Kidney epithelial cell (primary cell): ENCODE measurements around the gene LSM3. TPM values are rescaled to one million over a fixed set of nuclear protein-coding genes. Genes with fewer than 3 reads are reported as not detected.
A peak's percentile ranks its signal among the peaks of the same experiment; 100 is the strongest.

Experiments used
- DNase-seq: peaks from one replicate; pipeline ENCODE4 v3.0.0-alpha.2; 2010; ENCODE audit warnings: low read depth
- H3K27me3 ChIP-seq: 2 replicates; pipeline ENCODE4 v1.6.0; 2011; ENCODE audit warnings: low read length; ENCODE audit not compliant: control insufficient read depth, insufficient read depth
- H3K36me3 ChIP-seq: 2 replicates; pipeline ENCODE4 v1.5.1; 2011; ENCODE audit warnings: low read length; ENCODE audit not compliant: control insufficient read depth, insufficient read depth
- H3K4me3 ChIP-seq: 2 replicates; pipeline ENCODE4 v1.5.1; 2011; ENCODE audit warnings: low read depth, mild to moderate bottlenecking, control low read depth, low read length
- CTCF ChIP-seq: IDR thresholded peaks from 2 replicates; pipeline ENCODE4 v1.5.1; 2011; ENCODE audit warnings: mild to moderate bottlenecking, moderate library complexity, low read length, control low read depth, inconsistent platforms; ENCODE audit not compliant: insufficient read depth, poor library complexity, severe bottlenecking
- total RNA-seq: library from RNA; depleted of rRNA; stranded (reverse); fragments of >200 nt; gene quantifications from 2 replicates; pipeline ENCODE4 v1.2.3, GENCODE V29; 2015

LSM3 gene
- total RNA-seq, 1 donor from 2014 or later: 9.3 TPM

GRCh38 chr3:14140668-14141067 lies 37.9 kb upstream of the LSM3 start:
- no peak for TF ChIP-seq CTCF
- Histone ChIP-seq H3K27me3 (no peaks in the 10 kb centered on the region), H3K4me3 (no peak overlapping the region), H3K36me3 (peaks cover 2% of the 10 kb centered on the region)
- DNase-seq: no peak

- no peak for TF ChIP-seq CTCF
- H3K36me3 ChIP-seq: peaks cover 2% of the 10 kb centered on the region
- H3K4me3 ChIP-seq: no peak overlapping the region
- no peaks in the 10 kb centered on the region for H3K27me3 ChIP-seq
- DNase-seq: no peak
Measured at GRCh38 chr3:14141144-14141543, 37.5 kb upstream of the LSM3 start.

- Histone ChIP-seq H3K4me3 (no peak overlapping the region), H3K36me3 (peaks cover 3% of the 10 kb centered on the region), H3K27me3 (no peaks in the 10 kb centered on the region)
- no peak for TF ChIP-seq CTCF
- DNase-seq: no peak
Measured at GRCh38 chr3:14141602-14142341, 36.8 kb upstream of the LSM3 start.

GRCh38 chr3:14142567-14143270 lies 35.9 kb upstream of the LSM3 start:
- Histone ChIP-seq H3K4me3 (no peak overlapping the region), H3K36me3 (peaks cover 3% of the 10 kb centered on the region), H3K27me3 (no peaks in the 10 kb centered on the region)
- TF ChIP-seq CTCF: no peak
- DNase-seq: no peak

- TF ChIP-seq CTCF: no peak
Measured at GRCh38 chr3:14143271-14144225, 35.1 kb upstream of the LSM3 start.

More at GRCh38 chr3:14143271-14144225, 35.1 kb upstream of the LSM3 start:
- peak; percentile 84 for DNase-seq
- Histone ChIP-seq H3K4me3 (no peak overlapping the region), H3K27me3 (no peaks in the 10 kb centered on the region), H3K36me3 (peaks cover 3% of the 10 kb centered on the region)
